Ishikawa (cell line): Measurements from ENCODE around the gene TAF3.

ENCODE experiments used
- CEBPB ChIP-seq: IDR thresholded peaks from 2 replicates; pipeline ENCODE4 v1.6.1; 2012
- CREB1 ChIP-seq: IDR thresholded peaks from 2 replicates; pipeline ENCODE4 v1.6.1; 2012; ENCODE audit warnings: low read depth
- EGR1 ChIP-seq: IDR thresholded peaks from 2 replicates; pipeline ENCODE4 v1.6.1; 2012
- EP300 ChIP-seq: IDR thresholded peaks from 2 replicates; pipeline ENCODE4 v1.6.1; 2012; ENCODE audit warnings: borderline replicate concordance
- FOXM1 ChIP-seq: IDR thresholded peaks from 2 replicates; pipeline ENCODE4 v1.6.1; 2012; ENCODE audit warnings: low read depth, borderline replicate concordance
- MAX ChIP-seq: IDR thresholded peaks from 2 replicates; pipeline ENCODE4 v1.6.1; 2012
- NFIC ChIP-seq: IDR thresholded peaks from 2 replicates; pipeline ENCODE4 v1.6.1; 2012
- RAD21 ChIP-seq: IDR thresholded peaks from 2 replicates; pipeline ENCODE4 v1.6.1; 2012; ENCODE audit warnings: low read depth
- REST ChIP-seq: IDR thresholded peaks from 2 replicates; pipeline ENCODE4 v1.6.1; 2012; ENCODE audit warnings: low read depth, mild to moderate bottlenecking
- TAF1 ChIP-seq: IDR thresholded peaks from 2 replicates; pipeline ENCODE4 v1.6.1; 2012; ENCODE audit warnings: low read depth, mild to moderate bottlenecking
- TCF12 ChIP-seq: IDR thresholded peaks from 2 replicates; pipeline ENCODE4 v1.6.1; 2012; ENCODE audit warnings: low read depth
- TEAD4 ChIP-seq: IDR thresholded peaks from 2 replicates; pipeline ENCODE4 v1.6.1; 2012
- USF1 ChIP-seq: IDR thresholded peaks from 2 replicates; pipeline ENCODE4 v1.6.1; 2012
- YY1 ChIP-seq: IDR thresholded peaks from 2 replicates; pipeline ENCODE4 v1.6.1; 2012; ENCODE audit warnings: low read depth
- ZBTB7A ChIP-seq: IDR thresholded peaks from 2 replicates; pipeline ENCODE4 v1.6.1; 2012; ENCODE audit warnings: low read depth

The TAF3 gene

GRCh38 chr10:7818295-7819120 lies at the start of gene TAF3:
TSS of gene TAF3 (plus strand) at chr10:7818505. CDS start at chr10:7818710, 205 bp downstream.
- TF ChIP-seq TAF1: peak; percentile 99
- peak; percentile 66 for TF ChIP-seq EGR1
- no peak for TF ChIP-seq CEBPB
- peak; percentile 98 for TF ChIP-seq YY1
- TF ChIP-seq REST: 0 out of 2 replicates have a peak, but pooled peaks have one; percentile 15
- peak; percentile 87; the same call in 1 of the 2 replicates for TF ChIP-seq ZBTB7A
- TF ChIP-seq TCF12: peak; percentile 70
- TF ChIP-seq MAX: peak; percentile 71
- TF ChIP-seq CREB1: no peak
- TF ChIP-seq RAD21: no peak
- TF ChIP-seq TEAD4: 0 out of 2 replicates have a peak, but pooled peaks have one; percentile 20
- TF ChIP-seq EP300: 0 out of 2 replicates have a peak, but pooled peaks have one; percentile 17

GRCh38 chr10:7773845-7774801 lies 44.2 kb upstream of the TAF3 start:
- no peak for TF ChIP-seq USF1
- no peak for TF ChIP-seq EGR1
- TF ChIP-seq EP300: no peak
- TF ChIP-seq CREB1: no peak

GRCh38 chr10:7776777-7777176 lies 41.5 kb upstream of the TAF3 start:
- no peak for TF ChIP-seq USF1
- no peak for TF ChIP-seq FOXM1
- no peak for TF ChIP-seq CEBPB
- TF ChIP-seq TEAD4: no peak
- no peak for TF ChIP-seq ZBTB7A
- no peak for TF ChIP-seq YY1
- no peak for TF ChIP-seq EGR1
- no peak for TF ChIP-seq REST
- TF ChIP-seq MAX: no peak
- TF ChIP-seq NFIC: no peak
- TF ChIP-seq RAD21: no peak
- TF ChIP-seq CREB1: no peak

- no peak for TF ChIP-seq CEBPB
- TF ChIP-seq FOXM1: no peak
- TF ChIP-seq TAF1: no peak
- TF ChIP-seq CREB1: no peak
- no peak for TF ChIP-seq USF1
- no peak for TF ChIP-seq EGR1
- no peak for TF ChIP-seq TCF12
- no peak for TF ChIP-seq MAX
- TF ChIP-seq TEAD4: no peak
Observed at GRCh38 chr10:7786430-7786829, 31.9 kb upstream of the TAF3 start.
